NCI-H524 treated with DMSO at 0.1 percent for 48 hours (cell line): ENCODE measurements around the gene DIP2B.

Experiments
- DNase-seq: peaks from one replicate; lab custom pipeline; 2025; lab: John Stamatoyannopoulos, UW

DIP2B gene

DNA sequence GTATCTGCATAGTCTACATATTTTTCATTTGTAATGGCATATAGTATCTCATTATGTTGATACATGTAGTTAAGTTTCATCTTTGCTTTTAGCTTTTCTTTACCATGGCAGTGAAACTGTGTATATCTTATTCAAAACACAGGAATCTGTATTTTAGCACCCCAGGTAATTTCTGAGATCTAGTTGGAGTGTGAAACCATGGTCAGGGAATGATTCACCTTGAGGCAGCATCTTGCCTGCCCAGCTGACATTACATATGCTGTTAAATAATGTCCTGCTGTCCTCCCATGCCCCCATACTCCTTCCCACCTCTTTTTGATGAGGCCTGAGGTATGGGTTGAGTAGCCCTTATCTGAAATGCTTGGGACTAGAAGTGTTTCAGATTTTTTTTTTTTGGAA lies 133.7 kb downstream of the DIP2B start:
- no peak for DNase-seq

DNA sequence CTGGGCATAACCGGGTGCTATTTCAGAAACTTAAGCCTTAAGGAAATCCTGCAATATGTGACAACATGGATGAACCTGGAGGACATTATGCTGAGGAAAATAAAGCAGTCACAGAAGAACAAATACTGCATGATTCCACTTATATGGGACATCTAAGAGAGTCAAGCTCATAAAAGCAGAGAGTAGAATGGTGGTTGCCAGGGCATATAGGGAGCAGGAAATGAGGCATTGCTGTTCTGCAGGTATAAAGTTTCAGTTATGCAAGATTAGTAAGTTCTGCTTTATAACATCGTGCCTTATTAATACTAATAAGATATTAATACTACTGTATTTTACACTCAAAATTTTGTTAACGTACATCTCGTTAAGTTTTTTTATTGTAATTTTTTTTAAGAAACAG lies 134.9 kb downstream of the DIP2B start:
- no peak for DNase-seq

DNA sequence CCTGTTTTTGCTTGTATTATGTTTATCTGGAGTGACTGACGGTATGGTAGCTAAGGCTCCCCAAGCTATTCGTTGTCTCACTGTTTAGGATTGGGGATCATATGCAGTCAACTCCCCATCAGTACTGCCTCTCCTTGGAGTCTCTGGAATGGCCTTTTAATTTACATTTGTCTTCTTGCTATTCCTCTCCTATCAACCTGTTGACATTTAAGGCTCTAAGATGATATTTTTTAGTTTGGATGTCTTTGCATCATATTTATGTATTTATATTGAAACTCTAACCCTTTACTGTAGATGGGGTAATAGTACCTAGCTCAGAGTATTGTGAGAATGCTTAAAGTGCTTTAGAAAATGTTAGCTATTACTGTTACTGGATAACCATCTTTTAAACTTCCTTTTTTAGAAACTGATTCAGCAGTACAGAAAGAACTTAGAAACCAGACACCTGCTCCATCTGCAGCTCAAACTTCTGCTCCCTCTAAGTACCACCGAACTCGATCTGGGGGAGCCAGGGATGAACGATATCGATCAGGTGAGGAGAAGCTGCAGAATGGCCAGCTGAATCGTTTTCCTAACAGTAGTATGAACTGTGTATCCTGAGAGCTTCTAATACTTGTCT lies 135.6 kb downstream of the DIP2B start:
- no peak for DNase-seq

DNA sequence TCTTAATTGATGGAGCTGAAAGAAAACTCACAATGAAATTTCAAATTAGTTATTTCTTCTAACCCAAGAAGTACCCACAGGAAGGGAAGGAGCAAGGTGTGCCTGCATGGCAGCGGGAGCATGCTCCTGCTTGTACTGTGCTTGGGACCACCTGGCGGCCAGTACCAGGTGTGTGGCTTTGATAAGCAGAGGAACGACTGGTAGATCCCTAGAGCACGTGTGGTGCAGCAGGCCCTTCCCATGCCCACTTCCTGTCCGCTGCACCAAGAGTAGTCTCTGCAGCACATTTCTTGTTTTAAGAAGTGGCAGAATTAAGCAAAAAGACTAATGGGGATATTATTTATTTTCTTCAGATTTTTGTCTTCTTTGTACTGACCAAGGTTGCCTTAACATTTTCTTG lies 136.8 kb downstream of the DIP2B start:
- DNase-seq = no peak

GRCh38 chr12:50642035-50642451 lies 137.3 kb downstream of the DIP2B start:
- DNase-seq = no peak

DNA sequence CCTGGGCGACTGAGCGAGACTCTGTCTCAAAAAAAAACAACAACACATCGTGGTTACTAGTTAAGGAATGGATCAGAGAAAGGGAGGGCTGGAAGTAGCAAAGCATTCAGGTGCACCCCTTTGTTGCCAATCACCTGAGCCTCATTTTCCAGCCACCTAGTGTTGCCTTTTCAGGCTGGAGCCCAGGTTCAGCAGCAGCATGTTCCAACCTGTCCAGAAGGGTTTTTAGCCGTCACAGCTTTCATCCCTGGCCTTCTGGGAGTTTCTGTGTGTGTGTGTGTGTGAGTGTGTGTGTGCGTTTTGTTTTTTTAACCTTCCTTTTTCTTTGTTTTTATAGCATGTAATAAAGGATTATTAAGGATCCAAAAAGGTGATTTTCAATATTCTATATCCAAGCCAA lies 138.0 kb downstream of the DIP2B start:
- no peak for DNase-seq

DNA sequence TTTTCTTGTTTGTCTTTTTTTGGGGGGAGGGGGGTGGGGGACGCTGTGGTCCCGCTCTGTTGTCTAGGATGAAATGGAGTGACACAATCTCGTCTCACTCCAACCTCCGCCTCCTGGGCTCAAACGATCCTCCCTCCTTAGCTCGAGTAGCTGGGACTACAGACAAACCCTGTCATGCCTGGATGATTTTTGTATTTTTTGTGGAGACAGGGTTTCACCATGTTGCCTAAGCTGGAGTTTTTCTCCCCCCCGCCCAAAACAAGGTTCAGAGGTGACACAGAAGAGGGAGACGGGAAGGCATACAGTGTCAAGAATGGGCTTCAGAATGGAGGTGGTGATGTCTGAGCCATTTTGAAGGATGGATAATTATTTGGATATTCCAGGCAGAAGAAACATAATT lies 142.2 kb downstream of the DIP2B start:
- no peak for DNase-seq

DNA sequence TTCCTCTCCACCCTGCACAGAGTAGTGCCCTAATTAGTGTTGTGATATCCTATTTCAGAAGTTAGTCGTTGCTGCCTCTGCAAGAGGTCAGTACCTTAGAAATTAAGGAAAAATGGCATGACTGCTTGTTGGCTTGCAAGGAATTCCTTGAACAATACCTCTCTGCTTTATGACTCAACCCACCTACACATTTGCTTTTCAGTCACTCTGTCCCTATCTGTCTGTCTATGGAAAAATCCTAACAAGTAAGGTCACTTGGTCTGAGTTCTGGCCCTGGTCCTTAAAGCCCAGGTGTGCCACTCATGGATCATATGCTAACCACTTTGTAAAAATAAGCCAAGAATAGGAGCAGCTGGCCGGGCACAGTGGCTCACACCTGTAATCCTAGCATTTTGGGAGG lies 142.7 kb downstream of the DIP2B start:
- no peak for DNase-seq

- DNase-seq = no peak
These were observed 145.5 kb downstream of the DIP2B start for GRCh38 chr12:50650285-50650684.

GRCh38 chr12:50655374-50655921 lies 150.7 kb downstream of the DIP2B start:
- DNase-seq = no peak

- no peak for DNase-seq
These were observed 154.5 kb downstream of the DIP2B start for GRCh38 chr12:50659260-50659659.

- no peak for DNase-seq
These were observed 155.1 kb downstream of the DIP2B start for GRCh38 chr12:50659690-50660424.

DNA sequence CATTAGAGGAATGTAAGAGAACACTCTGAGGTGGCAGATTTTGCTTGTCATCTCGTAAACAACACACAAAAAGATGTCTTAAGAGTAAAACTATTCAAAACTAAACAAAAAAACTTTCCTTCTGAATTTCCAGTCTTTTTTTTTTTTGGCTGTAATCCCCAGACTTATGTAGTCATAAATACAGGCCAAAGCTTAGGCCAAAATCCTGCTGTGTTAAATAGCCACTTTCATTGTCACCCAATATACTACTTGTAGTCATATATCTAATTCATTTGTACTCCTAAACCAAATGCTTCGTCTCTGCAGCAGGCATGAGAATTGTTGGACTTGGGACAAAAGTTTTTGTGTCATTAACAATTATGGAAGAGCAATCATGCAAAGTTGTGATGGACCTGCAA lies 155.6 kb downstream of the DIP2B start:
- DNase-seq = no peak

- DNase-seq = peak; percentile 7
These were observed 156.7 kb downstream of the DIP2B start for GRCh38 chr12:50661300-50662115.

DNA sequence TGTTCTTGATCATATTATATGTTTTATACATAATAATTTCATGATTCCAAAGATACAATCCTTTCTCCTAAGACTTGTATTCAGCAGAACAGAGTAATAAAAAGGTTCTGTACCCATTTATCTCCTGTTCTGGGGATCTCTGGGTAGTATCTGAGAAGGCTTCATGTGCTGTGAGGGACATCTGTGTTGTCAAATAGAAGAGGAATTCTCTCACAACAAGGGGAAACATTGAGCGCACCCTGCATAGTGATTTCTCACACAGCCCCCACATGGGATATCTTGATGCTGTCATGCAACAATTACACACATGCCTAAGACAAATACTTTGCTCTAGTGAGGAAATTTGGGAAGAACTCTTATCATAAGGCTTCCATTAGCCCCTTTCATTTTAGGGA lies 157.3 kb downstream of the DIP2B start:
- DNase-seq = no peak

GRCh38 chr12:50665170-50665569 lies 160.4 kb downstream of the DIP2B start:
- DNase-seq = peak; percentile 62

DNA sequence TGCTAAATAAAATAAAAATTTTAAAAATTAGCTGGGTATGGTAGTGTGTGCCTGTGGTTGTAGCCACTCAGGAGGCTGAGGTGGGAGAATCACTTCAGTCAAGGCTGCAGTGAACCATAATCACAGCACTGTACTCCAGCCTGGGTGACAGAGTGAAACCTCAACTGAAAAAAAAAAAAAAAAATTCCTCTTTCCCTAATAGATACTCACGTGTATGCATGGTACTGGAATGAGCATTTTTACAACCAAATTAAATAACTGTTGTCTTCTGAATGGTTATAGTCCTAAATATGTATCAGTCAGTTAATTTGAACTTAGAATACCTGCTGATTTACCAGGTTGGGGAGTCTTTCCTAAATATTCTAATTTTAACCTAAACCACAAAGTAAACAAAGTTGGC lies 160.8 kb downstream of the DIP2B start:
- no peak for DNase-seq

DNA sequence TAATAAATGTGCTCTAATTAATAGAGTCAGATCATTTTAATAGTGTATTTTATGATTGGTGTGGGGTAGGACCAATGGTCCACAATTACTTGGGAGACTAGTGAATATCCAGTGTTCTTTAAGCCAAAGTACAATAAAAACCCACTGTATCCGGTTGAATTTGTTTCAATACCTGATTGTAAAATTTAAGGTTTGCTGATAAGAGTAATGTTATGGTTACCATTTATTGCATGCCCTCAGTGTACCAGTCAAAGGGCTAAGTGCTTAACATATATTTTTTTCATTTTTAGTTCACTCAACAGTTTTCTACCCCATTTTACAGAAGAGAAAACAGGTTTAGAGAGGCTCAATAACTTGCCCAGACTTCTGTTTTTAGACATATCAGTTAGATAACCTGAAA lies 161.2 kb downstream of the DIP2B start:
- no peak for DNase-seq

GRCh38 chr12:50672158-50672557 lies 167.4 kb downstream of the DIP2B start:
- no peak for DNase-seq

DNA sequence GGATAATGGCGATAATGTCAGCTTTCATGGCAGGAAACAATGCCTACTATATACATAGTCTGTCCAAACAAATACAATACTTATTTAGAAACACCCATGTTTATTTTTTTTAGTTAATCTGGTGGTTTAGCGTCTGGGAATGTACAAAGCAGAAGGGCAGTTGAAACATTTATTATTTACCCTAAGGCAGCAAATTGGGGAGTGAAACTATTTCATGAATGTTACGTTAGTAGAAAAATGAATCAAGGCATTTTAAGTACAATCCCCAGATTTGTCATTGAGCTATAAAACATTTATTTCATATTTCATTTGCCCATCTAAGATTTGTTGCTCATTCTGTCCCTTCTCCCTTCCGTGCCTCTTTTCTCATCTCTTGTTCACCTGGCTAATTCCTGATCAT lies 172.0 kb downstream of the DIP2B start:
- no peak for DNase-seq

GRCh38 chr12:50677858-50678257 lies 173.1 kb downstream of the DIP2B start:
- DNase-seq = no peak

GRCh38 chr12:50678650-50679365 lies 174.0 kb downstream of the DIP2B start:
- DNase-seq = no peak
